K562 (cell line): ENCODE data around the gene TMEM174. TPM values are rescaled to one million over a fixed set of nuclear protein-coding genes. Genes with fewer than 3 reads are reported as not detected.

Experiments used
- ATAC-seq: fragments of 200-7000 bp; cut with Tn5 transposase; 3 replicates; pipeline ENCODE4 v1.9.1; 2020; ENCODE audit warnings: moderate library complexity
- BruUV-seq: library from RNA; stranded (reverse); fragments of 400-500 nt; replicated peaks from 2 replicates; lab custom pipeline; 2021; lab: Mats Ljungman, UMichigan
- CTCF ChIA-PET: fragments of 300-600 bp; formaldehyde crosslinking; extraction: SDS; loops from one replicate; lab custom pipeline; 2021; ENCODE audit warnings: low intra/inter-chr PET ratio; lab: Yijun Ruan, JAX
- POLR2A ChIA-PET: fragments of 300-600, 350-650 bp; sonication (Branson Sonifier 250); formaldehyde crosslinking; extraction: SDS; loops from one replicate; lab custom pipeline; 2021; ENCODE audit warnings: antibody characterized with exemption, inconsistent platforms; lab: Yijun Ruan, JAX
- DNase-seq, 4 experiments: peaks; one replicate each; pipeline versions ENCODE4 v3.0.0 to v3.0.0-alpha.2; 2011 to 2018; ENCODE audit warnings: low spot score in 3 of 4, mixed read lengths in 3 of 4; ENCODE audit errors: extremely low read depth in 1 of 4
- FAIRE-seq: peaks from 2 replicates; lab custom pipeline; 2011; peaks lifted over from hg19 to GRCh38; lab: Jason Lieb, UNC
- H2AFZ ChIP-seq: 2 replicates; pipeline ENCODE4 v1.6.0; 2011; ENCODE audit warnings: low read depth, low read length, control low read depth, inconsistent platforms
- H3K27ac ChIP-seq: fragments of 200-600 bp; 3 replicates; pipeline ENCODE4 v1.8.0; 2011; ENCODE audit warnings: low read depth, mild to moderate bottlenecking, control low read depth, inconsistent platforms, low read length, moderate library complexity, mixed read lengths; ENCODE audit errors: extremely low read depth
- H3K27me3 ChIP-seq, 2 experiments: fragments of 300-600 bp in 1 of 2; 2 replicates in 1 of 2; 3 replicates in 1 of 2; pipeline versions ENCODE4 v1.6.0 to v1.8.0; 2011; ENCODE audit warnings: inconsistent platforms in 2 of 2, low read length in 2 of 2, mild to moderate bottlenecking in 1 of 2, mixed read lengths in 1 of 2, moderate library complexity in 1 of 2; ENCODE audit not compliant: control insufficient read depth in 2 of 2, insufficient read depth in 2 of 2
- H3K36me3 ChIP-seq: fragments of 300-600 bp; 3 replicates; pipeline ENCODE4 v1.8.0; 2011; ENCODE audit warnings: mild to moderate bottlenecking, low read length, inconsistent platforms; ENCODE audit not compliant: control insufficient read depth, insufficient read depth
- H3K4me1 ChIP-seq, 2 experiments: fragments of 200-600 bp in 1 of 2; replicated peaks in 1 of 2; 2 replicates in 1 of 2; 3 replicates in 1 of 2; pipeline versions ENCODE4 v1.5.1 to v1.8.0; 2011; ENCODE audit warnings: inconsistent platforms in 2 of 2, low read length in 2 of 2, mild to moderate bottlenecking in 1 of 2, mixed read lengths in 1 of 2, moderate library complexity in 1 of 2; ENCODE audit not compliant: control insufficient read depth in 2 of 2, insufficient read depth in 2 of 2
- H3K4me2 ChIP-seq: 2 replicates; pipeline ENCODE4 v1.6.1; 2011; ENCODE audit warnings: low read length, control low read depth, inconsistent platforms, mixed read lengths; ENCODE audit not compliant: insufficient read depth
- H3K4me3 ChIP-seq: fragments of 200-600 bp; sonication (generic), shearing (Covaris generic); 2 replicates; pipeline ENCODE4 v1.5.1; 2016; ENCODE audit warnings: control low read depth, inconsistent platforms
- H3K79me2 ChIP-seq: fragments of 200-600 bp; 3 replicates; pipeline ENCODE4 v1.8.0; 2011; ENCODE audit warnings: low read length, inconsistent platforms; ENCODE audit not compliant: control insufficient read depth, insufficient read depth
- H3K9ac ChIP-seq, 2 experiments: 2 replicates each; pipeline versions ENCODE4 v1.6.0 to v1.6.1; 2011; ENCODE audit warnings: low read depth in 2 of 2, low read length in 2 of 2, control low read depth in 1 of 2, inconsistent platforms in 1 of 2, mild to moderate bottlenecking in 1 of 2, mixed read lengths in 1 of 2; ENCODE audit not compliant: insufficient read depth in 1 of 2
- H3K9me1 ChIP-seq: one replicate; pipeline ENCODE4 v1.6.0; 2011; ENCODE audit warnings: inconsistent platforms, mild to moderate bottlenecking, low read length, moderate library complexity; ENCODE audit not compliant: control insufficient read depth, insufficient read depth
- H3K9me3 ChIP-seq: replicated peaks from 2 replicates; pipeline ENCODE4 v1.5.1; 2011; ENCODE audit warnings: low read depth, low read length, inconsistent platforms; ENCODE audit not compliant: control insufficient read depth, insufficient read depth
- H4K20me1 ChIP-seq: replicated peaks from 2 replicates; pipeline ENCODE4 v1.6.1; 2011; ENCODE audit warnings: low read length, inconsistent platforms, mixed read lengths; ENCODE audit not compliant: control insufficient read depth, insufficient read depth
- MTA2 ChIP-seq: fragments of 450-650 bp; IDR thresholded peaks from 2 replicates; pipeline ENCODE4 v1.6.1; 2016; ENCODE audit warnings: low read depth
- SIN3A ChIP-seq, 2 experiments: fragments of 150-350 bp in 1 of 2; IDR thresholded peaks; 2 replicates each; pipeline ENCODE4 v1.6.1; 2011 to 2016; ENCODE audit warnings: borderline replicate concordance in 2 of 2, low read depth in 2 of 2, low read length in 2 of 2, mild to moderate bottlenecking in 2 of 2, moderate library complexity in 2 of 2; ENCODE audit not compliant: control insufficient read depth in 1 of 2
- SMAD3 ChIP-seq: fragments of 450-650 bp; formaldehyde crosslinking; conservative IDR thresholded peaks from 2 replicates; pipeline ENCODE4 v1.4.0; 2020; ENCODE audit warnings: mild to moderate bottlenecking
- TAF15 ChIP-seq: fragments of 200-400 bp; formaldehyde crosslinking; IDR thresholded peaks from 2 replicates; pipeline ENCODE4 v1.6.1; 2017; ENCODE audit warnings: mild to moderate bottlenecking, low read depth, low read length, moderate library complexity
- ZKSCAN1 ChIP-seq: fragments of 150-350 bp; IDR thresholded peaks from 2 replicates; pipeline ENCODE4 v1.6.1; 2016; ENCODE audit warnings: low read depth, low read length
- ZNF408 ChIP-seq: fragments of 250-450 bp; sonication (Bioruptor Pico); IDR thresholded peaks from 2 replicates; pipeline ENCODE4 v1.4.0; 2020; ENCODE audit warnings: low read depth, mild to moderate bottlenecking, moderate library complexity
- ZNF696 ChIP-seq: fragments of 250-450 bp; sonication (Bioruptor Pico); conservative IDR thresholded peaks from 2 replicates; pipeline ENCODE4 v1.4.0; 2020; ENCODE audit warnings: mild to moderate bottlenecking, moderate library complexity
- WGBS: fragments of 100-300 bp; shearing (Covaris generic); methylation state at CpG from one replicate; pipeline ENCODE4 v1.1.6; 2016; ENCODE audit warnings: low coverage, mixed read lengths; ENCODE audit not compliant: insufficient coverage; ENCODE audit errors: missing lambda C conversion rate; 5-methylcytosine and 5-hydroxymethylcytosine counted together
- in situ Hi-C: fragments of 300-500 bp; cut with MboI; formaldehyde crosslinking; loops from 4 replicates; pipeline ENCODE4 v1.15.0; 2018; ENCODE audit warnings: inconsistent platforms, mixed read lengths
- intact Hi-C: fragments of 100-400 bp; cut with micrococcal nuclease; formaldehyde crosslinking; loops from 2 replicates; pipeline ENCODE4 v1.14.2; 2022
- polyA plus RNA-seq, 8 experiments: library from polyadenylated mRNA; depleted of rRNA in 4 of 8; stranded (reverse) in 5 of 8; unstranded in 3 of 8; fragments of >200 nt; fragmentation: Nextera tagmentation in 2 of 8; fragmentation: Illumina TruSeq in 1 of 8; extraction: Ambion mirVana in 2 of 8; extraction: Trizol in 1 of 8; gene quantifications; 2 replicates each; pipeline versions ENCODE4 v1.2.1 to v1.2.3, GENCODE V29; 2011 to 2014; ENCODE audit warnings: inconsistent platforms in 1 of 8, missing spikeins in 1 of 8
- total RNA-seq, 7 experiments: library from RNA; depleted of rRNA in 6 of 7; stranded (reverse); fragments of >200 nt in 6 of 7; fragmentation: Illumina TruSeq in 2 of 7; extraction: Trizol in 2 of 7; gene quantifications; 2 replicates each; pipeline versions ENCODE4 v1.2.1 to v1.2.3, GENCODE V29; 2011 to 2021; ENCODE audit warnings: low replicate concordance in 1 of 7
- TF ChIP-seq, protein P1 (sequence below): sonication (generic); formaldehyde crosslinking; IDR thresholded peaks from 2 replicates; pipeline ENCODE4 v1.8.1; 2022; ENCODE audit warnings: missing genetic modification reagents

Gene TMEM174
- total and polyA plus RNA-seq, 9 of the 15 experiments (the other 6 are each of a cell fraction or from before 2014, with no cell fraction given), result not detected

DNA sequence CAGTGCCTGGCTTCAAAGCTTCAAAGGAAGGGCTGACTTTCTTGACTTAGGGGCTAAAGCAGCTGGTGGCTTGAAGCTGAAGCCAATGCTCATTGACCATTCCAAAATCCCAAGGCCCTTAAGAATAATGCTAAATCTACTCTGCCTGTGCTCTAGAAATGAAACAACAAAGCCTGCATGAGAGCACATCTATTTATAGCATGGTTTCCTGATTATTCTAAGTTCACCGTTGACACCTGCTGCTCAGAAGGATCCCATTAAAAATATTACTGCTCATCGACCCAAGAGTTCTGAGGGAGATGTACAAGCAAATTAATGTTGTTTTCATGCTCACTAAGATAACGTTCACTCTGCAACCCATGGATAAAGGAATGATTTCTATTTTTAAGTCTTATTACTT, 6.7 kb downstream of the TMEM174 start:
- no peaks in the 10 kb centered on the region for H3K9me3 ChIP-seq
- TF ChIP-seq TAF15 (no peak), MTA2 (no peak)
- TF ChIP-seq, all 486 proteins: peak for 0
- H3K4me2 ChIP-seq, result no peak overlapping the region
- in situ Hi-C loops (no loop called here), intact Hi-C loops (no loop called here)
- CTCF ChIA-PET, result no interaction called here
- H3K9me1 ChIP-seq, result no peaks in the 10 kb centered on the region
- no peak for FAIRE-seq
- no peak for DNase-seq
- no peak overlapping the region for H2AFZ ChIP-seq
- no peak overlapping the region for H3K27ac ChIP-seq
- H3K27me3 ChIP-seq, result peaks cover 11 to 20% of the 10 kb centered on the region in 2 experiments; a peak in 3 of 5 replicates
- no peaks in the 10 kb centered on the region for H3K4me1 ChIP-seq
- H4K20me1 ChIP-seq, result no peaks in the 10 kb centered on the region
- POLR2A ChIA-PET, result interaction anchor here (1.0 kb wide), 1 partner anchor 14 kb away, joined by 3 read pairs; no protein-coding TSS in a partner anchor
- no TSS peak for BruUV-seq
- H3K79me2 ChIP-seq, result no peaks in the 10 kb centered on the region
- no peaks in the 10 kb centered on the region for H3K36me3 ChIP-seq
- H3K4me3 ChIP-seq, result no peak overlapping the region
- no peak for ATAC-seq
- WGBS, result 0% methylated on average over 3 of the region's 3 CpGs
- H3K9ac ChIP-seq, result no peak overlapping the region

DNA sequence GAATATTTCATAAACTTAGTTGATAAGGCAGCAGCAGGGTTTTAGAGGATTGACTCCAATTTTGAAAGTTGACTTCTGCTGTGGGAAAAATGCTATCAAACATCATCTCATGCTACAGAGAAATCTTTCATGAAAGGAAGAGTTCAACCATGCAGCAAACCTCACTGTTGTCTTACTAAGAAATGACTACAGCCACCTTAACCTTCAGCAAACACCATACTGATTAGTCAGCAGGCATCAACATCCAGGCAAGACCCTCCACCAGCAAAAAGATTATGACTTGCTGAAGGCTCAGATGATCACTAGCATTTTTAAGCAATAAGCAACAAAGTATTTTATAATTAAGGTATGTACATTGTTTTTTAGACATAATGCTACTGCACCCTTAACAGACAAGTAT, 7.6 kb downstream of the TMEM174 start:
- Histone ChIP-seq H3K27me3 (peaks cover 11 to 17% of the 10 kb centered on the region in 2 experiments; a peak in 3 of 5 replicates), H4K20me1 (no peaks in the 10 kb centered on the region), H3K9me3 (no peaks in the 10 kb centered on the region), H3K27ac (no peak overlapping the region), H3K9me1 (no peaks in the 10 kb centered on the region), H3K4me3 (no peak overlapping the region), H3K4me2 (no peak overlapping the region), H3K9ac (no peak overlapping the region), H3K79me2 (no peaks in the 10 kb centered on the region), H3K36me3 (no peaks in the 10 kb centered on the region), H3K4me1 (no peaks in the 10 kb centered on the region), H2AFZ (no peak overlapping the region)
- no TSS peak for BruUV-seq
- no peak for DNase-seq
- in situ Hi-C loops (no loop called here), intact Hi-C loops (no loop called here)
- no peak for ATAC-seq
- ChIA-PET CTCF (no interaction called here), POLR2A (no interaction called here)
- TF ChIP-seq ZNF696 (CRISPR knock-in tag) (no peak), ZNF408 (CRISPR knock-in tag) (no peak), SMAD3 (no peak), ZKSCAN1 (no peak), SIN3A (IDR thresholded peaks at IDR 0.05; ENCODE audit: borderline replicate concordance in 2 of 2, control insufficient read depth in 1 of 2, low read depth in 2 of 2, low read length in 2 of 2) (no peak)
- TF ChIP-seq, protein P1, sequence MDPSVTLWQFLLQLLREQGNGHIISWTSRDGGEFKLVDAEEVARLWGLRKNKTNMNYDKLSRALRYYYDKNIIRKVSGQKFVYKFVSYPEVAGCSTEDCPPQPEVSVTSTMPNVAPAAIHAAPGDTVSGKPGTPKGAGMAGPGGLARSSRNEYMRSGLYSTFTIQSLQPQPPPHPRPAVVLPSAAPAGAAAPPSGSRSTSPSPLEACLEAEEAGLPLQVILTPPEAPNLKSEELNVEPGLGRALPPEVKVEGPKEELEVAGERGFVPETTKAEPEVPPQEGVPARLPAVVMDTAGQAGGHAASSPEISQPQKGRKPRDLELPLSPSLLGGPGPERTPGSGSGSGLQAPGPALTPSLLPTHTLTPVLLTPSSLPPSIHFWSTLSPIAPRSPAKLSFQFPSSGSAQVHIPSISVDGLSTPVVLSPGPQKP (CRISPR knock-in tag), result no peak
- no peak for FAIRE-seq
